H9 (cell line): ENCODE data around the gene PDE4C. TPM values are rescaled to one million over a fixed set of nuclear protein-coding genes. Genes with fewer than 3 reads are reported as not detected.

Experiments used
- DNase-seq: peaks from one replicate; pipeline ENCODE4 v3.0.0-alpha.2; 2017
- H2AFZ ChIP-seq: one replicate; pipeline ENCODE4 v1.6.1; 2013; ENCODE audit warnings: mild to moderate bottlenecking, low read length, control low read depth, moderate library complexity
- H2AK5ac ChIP-seq: 2 replicates; pipeline ENCODE4 v1.6.1; 2013; ENCODE audit warnings: low read length, control low read depth, mixed read lengths; ENCODE audit not compliant: insufficient read length
- H2BK120ac ChIP-seq: one replicate; pipeline ENCODE4 v1.6.1; 2013; ENCODE audit warnings: low read depth, mild to moderate bottlenecking, low read length, control low read depth, inconsistent platforms; ENCODE audit not compliant: poor library complexity, severe bottlenecking
- H2BK12ac ChIP-seq: 2 replicates; pipeline ENCODE4 v1.6.1; 2013; ENCODE audit warnings: low read length, control low read depth, mixed read lengths, low read depth; ENCODE audit not compliant: insufficient read length
- H2BK15ac ChIP-seq: 2 replicates; pipeline ENCODE4 v1.6.1; 2013; ENCODE audit warnings: low read depth, low read length, control low read depth
- H2BK20ac ChIP-seq: one replicate; pipeline ENCODE4 v1.6.1; 2013; ENCODE audit warnings: low read depth, mild to moderate bottlenecking, low read length, control low read depth, inconsistent platforms; ENCODE audit not compliant: poor library complexity, severe bottlenecking
- H2BK5ac ChIP-seq: 2 replicates; pipeline ENCODE4 v1.6.1; 2013; ENCODE audit warnings: low read length, control low read depth, mixed read lengths; ENCODE audit not compliant: insufficient read length
- H3K14ac ChIP-seq: 2 replicates; pipeline ENCODE4 v1.6.1; 2013; ENCODE audit warnings: low read length, control low read depth; ENCODE audit not compliant: insufficient read depth
- H3K18ac ChIP-seq: 2 replicates; pipeline ENCODE4 v1.6.1; 2013; ENCODE audit warnings: low read depth, mild to moderate bottlenecking, mixed read lengths, low read length, control low read depth; ENCODE audit not compliant: insufficient read length
- H3K23ac ChIP-seq: 2 replicates; pipeline ENCODE4 v1.6.1; 2013; ENCODE audit warnings: low read length, control low read depth, mixed read lengths, low read depth; ENCODE audit not compliant: insufficient read length
- H3K23me2 ChIP-seq: 2 replicates; pipeline ENCODE4 v1.6.1; 2013; ENCODE audit warnings: low read depth, mild to moderate bottlenecking, mixed read lengths, low read length, control low read depth; ENCODE audit not compliant: insufficient read length, poor library complexity, severe bottlenecking
- H3K27ac ChIP-seq: 2 replicates; pipeline ENCODE4 v1.5.1; 2013; ENCODE audit warnings: low read length, control low read depth, mixed read lengths, low read depth; ENCODE audit not compliant: insufficient read length
- H3K27me3 ChIP-seq: 2 replicates; pipeline ENCODE4 v1.6.1; 2013; ENCODE audit warnings: low read length, control low read depth, inconsistent platforms; ENCODE audit not compliant: insufficient read depth
- H3K4ac ChIP-seq: 2 replicates; pipeline ENCODE4 v1.6.1; 2013; ENCODE audit warnings: low read depth, mild to moderate bottlenecking, control low read depth, inconsistent platforms, low read length, moderate library complexity
- H3K4me1 ChIP-seq: 2 replicates; pipeline ENCODE4 v1.6.1; 2013; ENCODE audit warnings: low read length, control low read depth, inconsistent platforms; ENCODE audit not compliant: insufficient read depth
- H3K4me2 ChIP-seq: 2 replicates; pipeline ENCODE4 v1.6.1; 2013; ENCODE audit warnings: low read length, control low read depth, mixed read lengths; ENCODE audit not compliant: insufficient read length, insufficient read depth
- H3K56ac ChIP-seq: 2 replicates; pipeline ENCODE4 v1.6.1; 2013; ENCODE audit warnings: low read depth, mild to moderate bottlenecking, mixed read lengths, low read length, control low read depth; ENCODE audit not compliant: insufficient read length
- H3K79me1 ChIP-seq: 2 replicates; pipeline ENCODE4 v1.6.1; 2013; ENCODE audit warnings: low read depth, mild to moderate bottlenecking, moderate library complexity, low read length, control low read depth, inconsistent platforms; ENCODE audit not compliant: insufficient read depth, poor library complexity, severe bottlenecking
- H3K79me2 ChIP-seq: 2 replicates; pipeline ENCODE4 v1.6.1; 2013; ENCODE audit warnings: low read length, control low read depth, inconsistent platforms; ENCODE audit not compliant: insufficient read depth
- H3K9ac ChIP-seq: 2 replicates; pipeline ENCODE4 v1.6.1; 2013; ENCODE audit warnings: low read length, control low read depth, mixed read lengths; ENCODE audit not compliant: insufficient read length; ENCODE audit errors: extremely low read depth
- H3K9me3 ChIP-seq: one replicate; pipeline ENCODE4 v1.6.1; 2013; ENCODE audit warnings: low read depth, low read length, inconsistent platforms; ENCODE audit not compliant: control insufficient read depth
- H3T11ph ChIP-seq: one replicate; pipeline ENCODE4 v1.6.1; 2013; ENCODE audit warnings: mild to moderate bottlenecking, low read length, control low read depth, inconsistent platforms
- H4K20me1 ChIP-seq: one replicate; pipeline ENCODE4 v1.6.1; 2013; ENCODE audit not compliant: control insufficient read depth, insufficient read length, insufficient read depth
- H4K5ac ChIP-seq: 2 replicates; pipeline ENCODE4 v1.6.1; 2013; ENCODE audit warnings: low read depth, mild to moderate bottlenecking, mixed read lengths, low read length, control low read depth; ENCODE audit not compliant: insufficient read length
- H4K8ac ChIP-seq: replicated peaks from 2 replicates; pipeline ENCODE4 v1.6.1; 2013; ENCODE audit warnings: low read length, control low read depth, mixed read lengths, low read depth; ENCODE audit not compliant: insufficient read length
- H4K91ac ChIP-seq: 2 replicates; pipeline ENCODE4 v1.6.1; 2013; ENCODE audit warnings: low read depth, mild to moderate bottlenecking, moderate library complexity, mixed read lengths, low read length, control low read depth; ENCODE audit not compliant: insufficient read length
- H3K27ac Mint-ChIP-seq, 3 experiments: 2 replicates in 2 of 3; 3 replicates in 1 of 3; pipeline ENCODE4 v1.8.0; 2020 to 2021; ENCODE audit warnings: mixed read lengths in 3 of 3, mild to moderate bottlenecking in 1 of 3, moderate library complexity in 1 of 3
- H3K27me3 Mint-ChIP-seq: 2 replicates; pipeline ENCODE4 v1.8.0; 2021; ENCODE audit warnings: low read depth, mild to moderate bottlenecking, moderate library complexity, mixed read lengths
- H3K36me3 Mint-ChIP-seq, 3 experiments: 2 replicates in 2 of 3; 3 replicates in 1 of 3; pipeline ENCODE4 v1.8.0; 2020 to 2021; ENCODE audit warnings: low read depth in 3 of 3, mixed read lengths in 3 of 3; ENCODE audit not compliant: insufficient read depth in 1 of 3
- H3K4me1 Mint-ChIP-seq, 2 experiments: 2 replicates each; pipeline ENCODE4 v1.8.0; 2020; ENCODE audit warnings: mixed read lengths in 2 of 2
- H3K4me3 Mint-ChIP-seq, 2 experiments: 2 replicates in 1 of 2; 3 replicates in 1 of 2; pipeline ENCODE4 v1.8.0; 2020 to 2021; ENCODE audit warnings: mild to moderate bottlenecking in 2 of 2, mixed read lengths in 2 of 2, moderate library complexity in 1 of 2
- H3K9me3 Mint-ChIP-seq, 2 experiments: 2 replicates in 1 of 2; 3 replicates in 1 of 2; pipeline ENCODE4 v1.8.0; 2020; ENCODE audit warnings: mild to moderate bottlenecking in 2 of 2, mixed read lengths in 2 of 2, moderate library complexity in 1 of 2
- CTCF ChIP-seq: fragments of 200-600 bp; sonication (generic); conservative IDR thresholded peaks from 3 replicates; pipeline ENCODE4 v1.8.0; 2021; ENCODE audit warnings: antibody characterized with exemption, mild to moderate bottlenecking
- WGBS: extraction: QIAGEN DNeasy Blood & Tissue Kit; methylation state at CpG from one replicate; pipeline ENCODE4 v1.1.7; 2013; ENCODE audit warnings: missing lambda C conversion rate, low lambda C conversion rate, mixed read lengths; ENCODE audit not compliant: insufficient read length; ENCODE audit errors: extremely low coverage; 5-methylcytosine and 5-hydroxymethylcytosine counted together
- total RNA-seq: library from RNA; stranded (reverse); gene quantifications from 2 replicates; pipeline ENCODE4 v1.2.1, GENCODE V29; 2021

PDE4C gene
- total RNA-seq, 1 experiment from 2014 or later: 1.8 TPM

GRCh38 chr19:18216789-18217188 is 9.4 kb downstream of the PDE4C start:
- Histone ChIP-seq H3K79me1 (no peaks in the 10 kb centered on the region), H3K4ac (no peak overlapping the region), H2AK5ac (no peak overlapping the region), H2BK12ac (no peak overlapping the region), H3K23me2 (no peaks in the 10 kb centered on the region), H3K79me2 (no peaks in the 10 kb centered on the region), H3K23ac (no peak overlapping the region), H3K56ac (no peak overlapping the region), H3K14ac (no peak overlapping the region; the same call in 1 of the 2 replicates), H4K5ac (no peak overlapping the region), H4K20me1 (no peaks in the 10 kb centered on the region), H2BK5ac (no peak overlapping the region), H3T11ph (no peak overlapping the region), H2BK15ac (no peak overlapping the region), H3K9ac (no peak overlapping the region), H3K27ac (no peak overlapping the region), H3K9me3 (no peaks in the 10 kb centered on the region), H3K27me3 (no peaks in the 10 kb centered on the region), H4K91ac (no peak overlapping the region), H2AFZ (no peak overlapping the region), H2BK120ac (no peak overlapping the region), H2BK20ac (no peak overlapping the region), H3K4me1 (no peaks in the 10 kb centered on the region; the same call in 1 of the 2 replicates), H4K8ac (no peak overlapping the region), H3K18ac (no peak overlapping the region), H3K4me2 (no peak overlapping the region)
- Mint-ChIP-seq H3K27ac (no peak overlapping the region), H3K27me3 (peaks cover 5% of the 10 kb centered on the region), H3K4me1 (peaks cover 10 to 15% of the 10 kb centered on the region in 2 experiments), H3K4me3 (no peak overlapping the region), H3K9me3 (no peaks in the 10 kb centered on the region), H3K36me3 (peaks cover 0 to 3% (median 0%) of the 10 kb centered on the region in 3 experiments; a peak in 2 of 7 replicates)
- WGBS: no CpG with 5 or more reads among the region's 8 CpGs
- no peak for DNase-seq
- no peak for TF ChIP-seq CTCF
